ENCODE measurements around the gene RRP1. TPM values are rescaled to one million over a fixed set of nuclear protein-coding genes. Genes with fewer than 3 reads are reported as not detected.

RRP1 gene
- total RNA-seq, 4 donors from 2014 or later = 9.1 to 18.9 (median 16.3) TPM

DNA sequence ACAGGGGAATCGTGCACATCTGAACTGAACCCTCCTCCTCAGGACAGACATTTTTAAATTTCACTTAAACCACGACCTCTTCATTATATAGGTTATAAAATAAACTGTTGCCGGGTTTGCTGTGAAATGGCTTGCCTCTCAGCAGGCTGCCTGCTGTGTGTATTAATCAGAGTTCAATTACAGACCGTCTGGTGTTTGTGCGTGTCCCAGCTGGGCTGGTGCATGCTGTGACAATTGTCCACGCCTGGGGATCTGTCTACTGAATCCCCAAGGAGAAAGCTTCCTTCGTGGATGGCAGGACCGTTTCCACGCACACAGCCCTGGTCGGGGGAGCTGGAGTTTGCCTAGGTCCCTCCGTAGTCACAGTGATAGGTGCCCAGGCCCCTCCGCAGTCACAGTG, 62.2 kb downstream of the RRP1 start:
- Histone ChIP-seq H3K4me3 (no peak overlapping the region), H3K27me3 (no peaks in the 10 kb centered on the region), H3K4me1 (no peaks in the 10 kb centered on the region), H3K9me3 (no peaks in the 10 kb centered on the region), H3K36me3 (no peaks in the 10 kb centered on the region), H3K27ac (replicated peaks in 1 of 4) (no peak overlapping the region)
- intact Hi-C loops (cut with DNase I) = no loop called here
- WGBS = 67% methylated on average over 7 of the region's 12 CpGs
- no peak for DNase-seq (ENCODE audit: extremely low spot score)
- no peak for TF ChIP-seq POLR2A (IDR thresholded peaks at IDR 0.05; ENCODE audit: low read depth)
- no peak for TF ChIP-seq EP300 (IDR thresholded peaks at IDR 0.05)
- no peak for TF ChIP-seq POLR2AphosphoS5 (IDR thresholded peaks at IDR 0.05)
- TF ChIP-seq, protein P1, sequence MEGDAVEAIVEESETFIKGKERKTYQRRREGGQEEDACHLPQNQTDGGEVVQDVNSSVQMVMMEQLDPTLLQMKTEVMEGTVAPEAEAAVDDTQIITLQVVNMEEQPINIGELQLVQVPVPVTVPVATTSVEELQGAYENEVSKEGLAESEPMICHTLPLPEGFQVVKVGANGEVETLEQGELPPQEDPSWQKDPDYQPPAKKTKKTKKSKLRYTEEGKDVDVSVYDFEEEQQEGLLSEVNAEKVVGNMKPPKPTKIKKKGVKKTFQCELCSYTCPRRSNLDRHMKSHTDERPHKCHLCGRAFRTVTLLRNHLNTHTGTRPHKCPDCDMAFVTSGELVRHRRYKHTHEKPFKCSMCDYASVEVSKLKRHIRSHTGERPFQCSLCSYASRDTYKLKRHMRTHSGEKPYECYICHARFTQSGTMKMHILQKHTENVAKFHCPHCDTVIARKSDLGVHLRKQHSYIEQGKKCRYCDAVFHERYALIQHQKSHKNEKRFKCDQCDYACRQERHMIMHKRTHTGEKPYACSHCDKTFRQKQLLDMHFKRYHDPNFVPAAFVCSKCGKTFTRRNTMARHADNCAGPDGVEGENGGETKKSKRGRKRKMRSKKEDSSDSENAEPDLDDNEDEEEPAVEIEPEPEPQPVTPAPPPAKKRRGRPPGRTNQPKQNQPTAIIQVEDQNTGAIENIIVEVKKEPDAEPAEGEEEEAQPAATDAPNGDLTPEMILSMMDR (IDR thresholded peaks at IDR 0.05) = no peak

DNA sequence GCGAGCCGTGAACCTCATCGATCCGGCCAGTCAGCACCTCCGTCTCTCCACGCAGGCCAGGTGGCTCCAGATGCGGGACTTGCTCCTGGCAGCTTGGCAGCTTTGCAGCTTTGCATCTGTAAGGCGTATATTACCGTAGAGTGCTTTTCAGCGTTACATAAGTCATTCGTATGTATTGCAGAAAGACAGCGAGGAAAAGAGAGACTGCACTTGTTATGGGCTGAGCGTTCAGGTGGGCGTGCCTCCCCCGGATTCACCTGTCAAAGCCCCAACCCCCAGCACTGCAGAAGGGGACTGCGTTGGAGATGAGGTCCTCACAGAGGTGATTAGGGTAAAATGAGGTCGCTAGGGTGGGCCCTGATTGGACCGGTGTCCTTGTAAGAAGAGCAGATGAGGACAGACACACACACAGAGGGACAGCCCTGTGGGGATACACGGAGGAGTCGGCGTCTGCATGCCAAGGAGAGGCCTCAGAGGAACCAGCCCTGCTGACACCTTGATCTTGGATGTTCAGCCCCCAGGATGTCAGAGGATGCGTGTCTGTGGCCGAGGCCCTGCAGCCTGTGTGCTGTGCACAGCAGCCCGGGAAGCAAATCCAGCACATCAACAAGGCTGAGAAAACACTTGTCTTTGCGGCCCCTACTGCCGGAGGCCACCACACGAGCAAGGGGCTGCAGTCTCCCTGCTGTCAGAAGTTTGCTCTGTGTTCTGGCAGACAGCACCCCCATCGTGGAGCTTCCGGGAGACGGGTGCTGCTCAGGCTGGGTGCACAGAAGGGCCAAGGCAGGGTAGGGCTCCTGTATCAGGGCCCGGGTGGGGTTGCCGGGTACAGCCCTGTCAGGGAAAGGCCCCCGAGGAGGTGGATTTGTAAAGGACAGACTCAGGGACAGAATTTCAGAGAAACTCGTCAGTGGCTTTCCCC, 64.7 kb downstream of the RRP1 start:
- H3K36me3 ChIP-seq = no peaks in the 10 kb centered on the region
- no peaks in the 10 kb centered on the region for H3K27me3 ChIP-seq
- no peak overlapping the region for H3K4me3 ChIP-seq
- TF ChIP-seq POLR2AphosphoS5 (IDR thresholded peaks at IDR 0.05) (no peak), POLR2A (IDR thresholded peaks at IDR 0.05; ENCODE audit: low read depth) (no peak), EP300 (IDR thresholded peaks at IDR 0.05) (no peak)
- TF ChIP-seq, protein P1 (IDR thresholded peaks at IDR 0.05) = no peak
- WGBS = 85% methylated on average over 24 of the region's 34 CpGs
- no peaks in the 10 kb centered on the region for H3K4me1 ChIP-seq
- DNase-seq (ENCODE audit: extremely low spot score) = no peak
- H3K9me3 ChIP-seq = no peaks in the 10 kb centered on the region
- no peak overlapping the region for H3K27ac ChIP-seq (replicated peaks in 1 of 4)
- intact Hi-C loops (cut with DNase I) = no loop called here

Small RNA genes lying within 50 kb of the gene (small RNA-seq; reads per million reads assigned to genes)
- 0 reads per million in 3 donors for gene AP001052.1

Other genes with a start within 250 kb of the RRP1 start
- 1 to 10 TPM in 1 of 4 donors, under 1 TPM in 2, not detected in 1; 0.63 to 1.2 (median 0.66) TPM for gene HSF2BP, start 130.1 kb upstream of the RRP1 start, total RNA-seq
- gene RRP1B, start 130.0 kb upstream of the RRP1 start, total RNA-seq = 10 to 100 TPM; 17.4 to 22.0 (median 20.8) TPM
- gene PDXK, start 70.4 kb upstream of the RRP1 start, total RNA-seq = 10 to 100 TPM; 22.4 to 40.9 (median 31.8) TPM
- 10 to 100 TPM in 1 of 4 donors, 1 to 10 TPM in 3; 5.0 to 21.1 (median 8.1) TPM for gene CSTB, start 13.3 kb upstream of the RRP1 start, total RNA-seq
- gene AGPAT3, start 75.6 kb downstream of the RRP1 start, total RNA-seq = 10 to 100 TPM; 28.0 to 36.5 (median 32.2) TPM
- gene TRAPPC10, start 222.7 kb downstream of the RRP1 start, total RNA-seq = 10 to 100 TPM; 14.5 to 35.2 (median 20.5) TPM

Data from esophagus muscularis mucosa (tissue), 4 donors.